ENCODE data around the gene MCRIP1.

GRCh38 chr17:81867991-81868673, 35.0 kb upstream of the MCRIP1 start:
- TF ChIP-seq, protein P1, sequence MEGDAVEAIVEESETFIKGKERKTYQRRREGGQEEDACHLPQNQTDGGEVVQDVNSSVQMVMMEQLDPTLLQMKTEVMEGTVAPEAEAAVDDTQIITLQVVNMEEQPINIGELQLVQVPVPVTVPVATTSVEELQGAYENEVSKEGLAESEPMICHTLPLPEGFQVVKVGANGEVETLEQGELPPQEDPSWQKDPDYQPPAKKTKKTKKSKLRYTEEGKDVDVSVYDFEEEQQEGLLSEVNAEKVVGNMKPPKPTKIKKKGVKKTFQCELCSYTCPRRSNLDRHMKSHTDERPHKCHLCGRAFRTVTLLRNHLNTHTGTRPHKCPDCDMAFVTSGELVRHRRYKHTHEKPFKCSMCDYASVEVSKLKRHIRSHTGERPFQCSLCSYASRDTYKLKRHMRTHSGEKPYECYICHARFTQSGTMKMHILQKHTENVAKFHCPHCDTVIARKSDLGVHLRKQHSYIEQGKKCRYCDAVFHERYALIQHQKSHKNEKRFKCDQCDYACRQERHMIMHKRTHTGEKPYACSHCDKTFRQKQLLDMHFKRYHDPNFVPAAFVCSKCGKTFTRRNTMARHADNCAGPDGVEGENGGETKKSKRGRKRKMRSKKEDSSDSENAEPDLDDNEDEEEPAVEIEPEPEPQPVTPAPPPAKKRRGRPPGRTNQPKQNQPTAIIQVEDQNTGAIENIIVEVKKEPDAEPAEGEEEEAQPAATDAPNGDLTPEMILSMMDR (optimal IDR thresholded peaks at IDR 0.05 in 1 of 3, IDR thresholded peaks at IDR 0.05 in 1 of 3, conservative IDR thresholded peaks at IDR 0.05 in 1 of 3; ENCODE audit: extremely low read depth in 1 of 3, insufficient read depth in 2 of 3, low read length in 3 of 3): no peak
- TF ChIP-seq EZH2 (IDR thresholded peaks at IDR 0.05; ENCODE audit: low read length): no peak
